ENCODE data around the gene SDCCAG8.

GRCh38 chr1:243496806-243497205 lies 241.0 kb downstream of the SDCCAG8 start:
- TF ChIP-seq, protein P1, sequence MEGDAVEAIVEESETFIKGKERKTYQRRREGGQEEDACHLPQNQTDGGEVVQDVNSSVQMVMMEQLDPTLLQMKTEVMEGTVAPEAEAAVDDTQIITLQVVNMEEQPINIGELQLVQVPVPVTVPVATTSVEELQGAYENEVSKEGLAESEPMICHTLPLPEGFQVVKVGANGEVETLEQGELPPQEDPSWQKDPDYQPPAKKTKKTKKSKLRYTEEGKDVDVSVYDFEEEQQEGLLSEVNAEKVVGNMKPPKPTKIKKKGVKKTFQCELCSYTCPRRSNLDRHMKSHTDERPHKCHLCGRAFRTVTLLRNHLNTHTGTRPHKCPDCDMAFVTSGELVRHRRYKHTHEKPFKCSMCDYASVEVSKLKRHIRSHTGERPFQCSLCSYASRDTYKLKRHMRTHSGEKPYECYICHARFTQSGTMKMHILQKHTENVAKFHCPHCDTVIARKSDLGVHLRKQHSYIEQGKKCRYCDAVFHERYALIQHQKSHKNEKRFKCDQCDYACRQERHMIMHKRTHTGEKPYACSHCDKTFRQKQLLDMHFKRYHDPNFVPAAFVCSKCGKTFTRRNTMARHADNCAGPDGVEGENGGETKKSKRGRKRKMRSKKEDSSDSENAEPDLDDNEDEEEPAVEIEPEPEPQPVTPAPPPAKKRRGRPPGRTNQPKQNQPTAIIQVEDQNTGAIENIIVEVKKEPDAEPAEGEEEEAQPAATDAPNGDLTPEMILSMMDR (IDR thresholded peaks at IDR 0.05) = no peak
- no peak for TF ChIP-seq POLR2A (IDR thresholded peaks at IDR 0.05)
